Activated naive CD4-positive, alpha-beta T cell treated with anti-CD3 and anti-CD28 coated beads, Interleukin-2, amount 50 U/mL, for 24 hours (primary cell): ENCODE results near the gene PI4KB.
A peak's percentile ranks its signal among the peaks of the same experiment; 100 is the strongest.

Source experiments
- H3K27ac Mint-ChIP-seq: one replicate; pipeline ENCODE4 v1.8.0; 2021; ENCODE audit warnings: mild to moderate bottlenecking, mixed read lengths
- H3K27me3 Mint-ChIP-seq: one replicate; pipeline ENCODE4 v1.8.0; 2021; ENCODE audit warnings: mixed read lengths
- H3K36me3 Mint-ChIP-seq: one replicate; pipeline ENCODE4 v1.8.0; 2021; ENCODE audit warnings: mixed read lengths
- H3K4me1 Mint-ChIP-seq: one replicate; pipeline ENCODE4 v1.8.0; 2021; ENCODE audit warnings: mixed read lengths
- H3K4me3 Mint-ChIP-seq: one replicate; pipeline ENCODE4 v1.8.0; 2021; ENCODE audit warnings: mild to moderate bottlenecking, mixed read lengths
- H3K9me3 Mint-ChIP-seq: one replicate; pipeline ENCODE4 v1.8.0; 2021; ENCODE audit warnings: mixed read lengths

PI4KB gene

DNA sequence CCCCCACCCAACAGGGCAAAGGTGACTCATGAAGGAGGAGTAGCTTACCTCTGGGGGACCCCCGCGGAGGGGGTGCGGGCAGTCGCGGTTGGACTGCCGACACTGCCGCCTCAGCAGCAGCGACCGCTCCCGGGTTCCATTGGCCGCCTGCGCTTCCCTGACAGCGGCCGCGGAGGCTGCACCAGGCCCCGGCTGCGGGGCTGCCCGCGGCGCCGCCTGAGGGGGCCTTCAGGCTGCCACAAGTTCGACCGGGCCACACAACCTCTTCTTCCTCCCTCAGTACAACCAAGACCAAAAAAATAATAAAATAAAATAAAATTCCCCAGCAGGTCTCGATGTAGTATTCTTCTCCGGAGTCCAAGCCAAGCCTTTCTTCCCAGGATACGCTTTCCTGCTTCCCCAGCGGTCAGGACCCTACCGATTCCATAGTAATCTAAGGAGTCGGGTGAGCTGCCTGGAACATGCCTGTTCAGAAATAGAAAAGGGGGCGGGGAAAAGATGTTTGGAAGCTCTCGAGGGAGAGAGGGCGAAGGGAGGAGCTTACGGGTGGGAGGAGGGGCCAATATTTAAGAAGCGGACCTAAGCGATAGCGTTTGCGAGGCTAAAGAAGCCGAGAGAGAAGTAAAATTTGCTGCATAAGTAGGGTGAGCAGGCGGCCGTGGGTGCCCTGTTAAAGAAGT lies at the start of gene PI4KB:
Gene PI4KB (minus strand): TSS at position 194 of the 680 bp plus-strand sequence. CDS start 10,935 bp downstream, outside the sequence.
- H3K27ac Mint-ChIP-seq = peak within 1 kb of the TSS; percentile 96
- H3K27me3 Mint-ChIP-seq = no peaks in the 10 kb centered on the region
- no peaks in the 10 kb centered on the region for H3K9me3 Mint-ChIP-seq
- peak within 1 kb of the TSS; percentile 96 for H3K4me3 Mint-ChIP-seq
- H3K4me1 Mint-ChIP-seq = peaks cover 35% of the 10 kb centered on the region
- H3K36me3 Mint-ChIP-seq = no peaks in the 10 kb centered on the region

GRCh38 chr1:151373196-151373595 lies 46.0 kb upstream of the PI4KB start:
- no peaks in the 10 kb centered on the region for H3K36me3 Mint-ChIP-seq
- no peak overlapping the region for H3K4me3 Mint-ChIP-seq
- no peaks in the 10 kb centered on the region for H3K4me1 Mint-ChIP-seq
- no peaks in the 10 kb centered on the region for H3K9me3 Mint-ChIP-seq
- no peaks in the 10 kb centered on the region for H3K27me3 Mint-ChIP-seq
- no peak overlapping the region for H3K27ac Mint-ChIP-seq

DNA sequence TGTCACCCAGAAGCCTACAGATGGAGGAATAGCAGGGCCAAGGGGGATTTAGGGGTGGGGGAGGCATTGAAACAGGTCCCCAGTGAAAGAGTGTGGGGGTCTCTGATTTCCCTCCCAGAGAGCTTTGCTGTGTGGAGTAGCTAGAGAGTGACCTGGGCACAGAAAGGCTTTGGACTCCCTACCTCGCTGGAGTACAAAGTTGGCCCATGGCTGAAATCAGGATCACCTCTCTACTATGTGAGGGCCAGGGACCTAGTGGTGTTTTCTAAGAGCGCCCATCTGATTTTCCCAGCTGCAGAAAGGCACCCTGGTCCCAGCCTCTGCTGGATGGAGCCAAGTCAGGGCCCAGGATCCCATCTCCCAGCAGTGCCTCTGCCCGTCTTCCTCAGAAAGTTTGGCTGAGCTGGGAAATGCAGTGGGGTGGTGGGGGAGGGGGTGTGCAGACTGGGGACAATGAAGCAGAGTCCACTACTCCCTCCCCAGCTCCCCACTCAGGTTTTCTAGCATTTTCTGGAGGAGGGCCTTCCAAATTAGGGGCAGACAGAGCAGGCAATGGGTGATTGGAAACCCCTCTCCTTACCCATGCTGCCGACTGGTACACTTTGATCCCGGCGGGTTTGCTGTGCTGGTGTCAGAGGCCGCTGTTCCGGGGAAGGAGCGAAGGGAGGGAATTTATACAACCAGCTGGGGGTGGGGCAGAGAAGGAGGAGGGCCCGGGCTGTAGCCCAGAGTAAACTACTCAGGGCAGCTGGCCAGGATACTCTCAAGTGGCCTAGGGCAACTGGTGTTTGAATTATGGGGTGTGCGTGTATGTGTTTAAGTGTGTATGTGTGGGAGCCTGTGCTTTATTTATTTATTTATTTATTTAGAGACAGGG lies 45.1 kb upstream of the PI4KB start, which contains the start of gene SELENBP1:
Gene SELENBP1 (minus strand): TSS at position 648 of the 877 bp plus-strand sequence. CDS start 64 bp downstream, at position 584.
- H3K27ac Mint-ChIP-seq = no peak within 1 kb of the TSS
- no peaks in the 10 kb centered on the region for H3K27me3 Mint-ChIP-seq
- H3K4me1 Mint-ChIP-seq = no peaks in the 10 kb centered on the region
- no peaks in the 10 kb centered on the region for H3K9me3 Mint-ChIP-seq
- no peak within 1 kb of the TSS for H3K4me3 Mint-ChIP-seq
- H3K36me3 Mint-ChIP-seq = no peaks in the 10 kb centered on the region

DNA sequence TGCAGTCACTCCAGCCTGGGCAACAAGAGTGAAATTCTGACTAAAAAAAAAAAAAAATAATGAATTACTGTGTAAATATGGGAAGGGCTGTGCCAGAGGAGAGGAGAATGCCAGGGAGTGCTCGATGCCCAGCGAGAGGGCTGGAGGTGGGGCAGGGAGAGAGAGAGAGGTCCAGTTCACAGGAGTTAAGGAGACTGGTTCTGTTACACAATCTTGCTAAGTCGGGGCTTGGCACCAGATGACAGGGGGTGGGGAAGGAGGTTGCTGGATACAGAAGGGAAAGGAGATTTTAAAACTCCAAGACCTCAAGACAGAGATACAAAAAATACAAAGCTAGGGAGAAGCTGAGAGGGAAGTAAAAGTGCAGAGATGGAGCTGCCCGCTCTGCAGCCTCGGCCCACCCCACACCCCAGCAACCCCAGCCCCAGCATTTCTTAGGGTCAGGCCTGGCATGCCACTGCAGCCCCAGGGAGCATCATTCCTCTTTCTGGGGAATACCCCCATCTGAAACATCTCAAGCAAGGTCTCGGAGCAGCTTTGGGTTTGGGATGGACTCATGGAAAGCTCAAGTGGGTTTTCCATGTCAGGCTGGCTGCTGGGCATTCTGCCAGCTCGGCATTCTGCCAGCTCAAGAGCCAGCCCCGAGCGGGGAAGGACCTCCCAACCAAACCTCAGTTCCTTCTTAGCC lies 44.3 kb upstream of the PI4KB start:
- no peak overlapping the region for H3K4me3 Mint-ChIP-seq
- H3K27me3 Mint-ChIP-seq = no peaks in the 10 kb centered on the region
- H3K4me1 Mint-ChIP-seq = no peaks in the 10 kb centered on the region
- H3K27ac Mint-ChIP-seq = no peak overlapping the region
- H3K9me3 Mint-ChIP-seq = no peaks in the 10 kb centered on the region
- no peaks in the 10 kb centered on the region for H3K36me3 Mint-ChIP-seq

DNA sequence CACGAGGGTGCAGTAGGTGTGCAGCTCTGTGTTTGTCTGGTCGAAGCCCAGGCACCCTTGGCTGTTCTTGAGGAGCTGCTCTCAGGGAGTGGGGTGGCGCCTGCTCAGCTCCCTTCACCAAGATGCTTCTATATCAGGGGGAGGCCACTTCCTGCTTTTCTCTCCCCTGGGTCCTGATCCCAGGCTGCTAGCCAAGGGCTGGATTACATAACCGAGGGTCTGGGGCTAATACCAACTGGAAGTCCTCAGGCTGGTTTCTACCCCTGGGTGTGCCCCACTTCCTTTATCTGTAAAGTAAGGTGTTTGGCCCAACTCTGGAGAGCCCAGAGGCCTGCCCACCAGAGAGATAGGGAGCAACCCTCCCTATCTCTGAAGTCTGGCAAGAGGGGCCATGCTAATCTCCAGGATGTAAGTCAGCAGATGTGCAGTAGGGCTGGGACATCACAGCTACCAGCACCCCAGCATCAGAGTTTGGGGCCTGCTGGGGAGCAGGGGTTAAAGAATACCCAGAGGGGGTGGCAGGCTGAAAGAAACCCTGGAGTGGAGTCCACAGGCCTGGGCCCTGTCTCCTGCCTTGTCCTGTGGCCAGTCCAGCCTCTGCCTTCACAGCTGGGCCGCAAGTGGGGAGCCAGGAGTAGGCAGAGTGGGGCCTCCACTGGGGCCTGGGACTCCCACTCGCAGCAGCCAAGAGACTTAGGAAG lies 43.1 kb upstream of the PI4KB start:
- Mint-ChIP-seq H3K4me1 (no peaks in the 10 kb centered on the region), H3K9me3 (no peaks in the 10 kb centered on the region), H3K27ac (no peak overlapping the region), H3K27me3 (no peaks in the 10 kb centered on the region), H3K36me3 (no peaks in the 10 kb centered on the region), H3K4me3 (no peak overlapping the region)

- Mint-ChIP-seq H3K4me3 (no peak overlapping the region), H3K27ac (no peak overlapping the region), H3K36me3 (no peaks in the 10 kb centered on the region), H3K4me1 (no peaks in the 10 kb centered on the region), H3K9me3 (no peaks in the 10 kb centered on the region), H3K27me3 (no peaks in the 10 kb centered on the region)
Observed at GRCh38 chr1:151369621-151370048, 42.4 kb upstream of the PI4KB start.

DNA sequence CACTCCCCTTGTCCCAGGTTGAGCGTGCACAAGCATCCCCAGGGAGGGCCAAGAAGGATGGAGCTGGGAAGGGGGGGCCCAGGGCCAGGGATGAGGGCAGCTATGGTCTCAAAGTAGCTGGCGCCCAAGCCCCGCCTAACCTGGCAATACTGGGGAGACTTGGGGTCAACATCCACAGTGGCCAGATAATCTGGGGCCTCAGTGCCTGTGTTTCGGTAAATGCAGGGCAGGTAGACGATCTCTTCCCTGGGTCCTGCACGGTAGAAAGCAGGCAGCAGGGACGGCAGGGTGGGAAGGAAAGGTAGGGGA lies 42.0 kb upstream of the PI4KB start:
- no peaks in the 10 kb centered on the region for H3K9me3 Mint-ChIP-seq
- H3K36me3 Mint-ChIP-seq = no peaks in the 10 kb centered on the region
- H3K4me3 Mint-ChIP-seq = no peak overlapping the region
- H3K4me1 Mint-ChIP-seq = no peaks in the 10 kb centered on the region
- H3K27me3 Mint-ChIP-seq = no peaks in the 10 kb centered on the region
- no peak overlapping the region for H3K27ac Mint-ChIP-seq

GRCh38 chr1:151368393-151369301 lies 41.4 kb upstream of the PI4KB start:
- no peak overlapping the region for H3K4me3 Mint-ChIP-seq
- H3K9me3 Mint-ChIP-seq = no peaks in the 10 kb centered on the region
- no peaks in the 10 kb centered on the region for H3K36me3 Mint-ChIP-seq
- no peak overlapping the region for H3K27ac Mint-ChIP-seq
- no peaks in the 10 kb centered on the region for H3K4me1 Mint-ChIP-seq
- no peaks in the 10 kb centered on the region for H3K27me3 Mint-ChIP-seq

DNA sequence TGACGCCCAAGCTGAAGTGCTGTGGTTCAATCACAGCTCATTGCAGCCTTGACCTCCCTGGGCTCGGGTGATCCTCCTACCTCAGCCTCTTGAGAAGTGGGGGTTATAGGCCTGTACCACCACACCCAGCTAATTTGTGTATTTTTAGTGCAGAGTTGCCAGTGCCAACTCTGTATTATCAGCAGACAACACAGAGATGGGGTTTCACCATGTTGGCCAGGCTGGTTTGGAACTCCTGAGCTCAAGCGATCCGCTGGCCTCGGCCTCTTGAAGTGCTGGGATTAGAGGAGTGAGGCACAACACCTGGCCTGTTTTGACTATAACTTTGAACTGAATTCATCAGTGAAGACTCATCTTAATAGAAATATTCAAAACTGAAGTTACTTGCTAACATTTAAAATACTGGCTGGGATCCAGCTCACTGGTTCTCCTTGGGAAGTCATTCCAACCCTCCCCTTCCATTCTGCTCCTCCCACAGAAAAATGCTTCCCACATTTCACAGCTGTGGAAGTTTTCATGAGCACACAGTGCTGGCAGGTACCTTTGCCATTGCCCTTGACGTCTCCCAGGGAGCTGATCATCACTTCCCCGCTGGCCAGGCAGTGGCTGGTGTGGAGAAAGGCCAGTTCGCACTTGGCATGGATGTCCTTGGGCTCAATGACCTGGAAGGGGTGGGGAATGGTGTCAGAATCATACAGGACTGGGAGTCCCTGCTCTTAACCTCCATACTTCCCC lies 40.6 kb upstream of the PI4KB start:
- Mint-ChIP-seq H3K9me3 (no peaks in the 10 kb centered on the region), H3K4me1 (no peaks in the 10 kb centered on the region), H3K36me3 (no peaks in the 10 kb centered on the region), H3K27me3 (no peaks in the 10 kb centered on the region), H3K4me3 (no peak overlapping the region), H3K27ac (no peak overlapping the region)

DNA sequence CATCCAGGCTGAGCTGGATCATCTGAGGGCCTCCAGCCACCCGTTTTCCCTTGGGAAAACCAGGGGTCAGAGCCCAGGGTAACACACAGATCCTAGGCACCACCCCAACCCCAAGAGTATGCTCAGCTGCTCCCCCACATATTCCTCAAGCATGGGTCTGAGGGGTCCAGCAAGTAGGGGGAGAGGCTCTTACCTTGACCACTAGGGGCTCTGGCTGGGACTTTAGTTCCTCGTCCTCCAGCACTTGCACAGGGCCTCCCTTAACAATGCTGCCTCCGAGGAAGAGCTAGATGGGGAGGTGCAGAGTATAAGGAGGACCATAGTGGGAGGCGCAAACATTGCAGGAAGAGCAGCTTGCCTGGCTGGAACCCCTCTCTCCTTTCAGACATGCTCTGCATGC lies 37.8 kb upstream of the PI4KB start:
- no peak overlapping the region for H3K27ac Mint-ChIP-seq

DNA sequence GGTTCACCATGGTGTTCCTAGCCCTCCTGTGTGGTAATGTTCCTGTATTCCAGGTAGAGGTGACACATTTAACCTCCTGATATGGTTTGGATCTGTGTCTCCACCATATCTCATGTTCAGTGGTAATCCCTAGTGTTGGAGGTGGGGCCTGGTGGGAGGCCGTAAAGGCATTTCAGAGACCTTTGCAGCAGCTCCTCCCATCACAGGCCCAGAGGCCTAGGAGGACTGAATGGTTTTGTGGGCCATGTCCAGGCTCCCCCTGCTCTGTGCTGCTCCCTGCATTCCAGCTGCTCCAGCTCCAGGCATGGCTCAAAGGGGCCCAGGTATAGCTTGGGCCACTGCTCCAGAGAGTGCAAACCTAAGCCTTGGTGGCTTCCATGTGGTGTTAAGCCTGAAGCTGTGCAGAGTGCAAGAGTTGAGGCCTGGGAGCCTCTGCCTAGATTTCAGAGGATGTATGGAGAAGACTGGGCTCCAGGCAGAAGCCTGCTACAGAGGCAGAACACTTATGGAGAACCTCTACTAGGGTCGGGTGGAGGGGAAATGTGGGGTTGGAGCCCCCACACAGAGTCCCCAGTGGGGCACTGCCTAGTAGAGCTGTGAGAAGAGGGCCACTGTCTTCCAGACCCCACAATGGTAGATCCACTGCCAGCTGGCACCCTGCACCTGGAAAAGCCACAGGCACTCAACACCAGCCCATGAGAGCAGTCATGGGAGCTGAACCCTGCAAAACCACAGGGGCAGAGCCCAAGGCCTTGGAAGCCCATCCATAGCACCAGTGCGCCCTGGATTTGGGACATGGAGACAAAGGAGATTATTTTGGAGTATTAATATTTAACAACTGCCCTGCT lies 35.3 kb upstream of the PI4KB start:
- no peaks in the 10 kb centered on the region for H3K9me3 Mint-ChIP-seq
- H3K4me1 Mint-ChIP-seq = no peaks in the 10 kb centered on the region
- H3K27me3 Mint-ChIP-seq = no peaks in the 10 kb centered on the region
- peaks cover 2% of the 10 kb centered on the region for H3K36me3 Mint-ChIP-seq
- no peak overlapping the region for H3K4me3 Mint-ChIP-seq
- H3K27ac Mint-ChIP-seq = no peak overlapping the region

More for the DNA sequence above, 37.8 kb upstream of the PI4KB start:
- Mint-ChIP-seq H3K9me3 (no peaks in the 10 kb centered on the region), H3K27me3 (no peaks in the 10 kb centered on the region), H3K36me3 (peaks cover 2% of the 10 kb centered on the region), H3K4me1 (no peaks in the 10 kb centered on the region), H3K4me3 (no peak overlapping the region)

- no peaks in the 10 kb centered on the region for H3K27me3 Mint-ChIP-seq
- H3K4me3 Mint-ChIP-seq = no peak overlapping the region
- H3K9me3 Mint-ChIP-seq = no peaks in the 10 kb centered on the region
- no peak overlapping the region for H3K27ac Mint-ChIP-seq
- H3K4me1 Mint-ChIP-seq = no peaks in the 10 kb centered on the region
- H3K36me3 Mint-ChIP-seq = peaks cover 2% of the 10 kb centered on the region
Observed at GRCh38 chr1:151361883-151362282, 34.7 kb upstream of the PI4KB start.

DNA sequence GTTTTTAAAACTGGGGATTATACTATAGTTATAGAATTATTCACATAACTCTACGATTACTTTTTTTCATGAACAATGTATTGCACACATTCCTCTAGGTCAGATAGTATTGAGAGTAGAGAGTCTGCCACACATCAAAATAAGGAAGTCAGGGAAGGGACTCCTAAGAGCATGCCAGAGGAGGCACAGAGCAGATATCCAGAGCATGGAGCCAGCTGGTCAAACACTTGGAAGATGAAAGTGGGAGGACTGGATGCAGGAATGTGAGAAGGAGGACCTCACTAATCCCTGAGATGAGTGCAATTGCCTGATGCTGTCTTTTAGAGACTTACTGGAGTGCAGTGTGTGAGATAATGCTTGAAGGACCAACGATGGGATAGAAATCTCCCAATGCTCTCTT lies 29.5 kb upstream of the PI4KB start:
- no peak overlapping the region for H3K27ac Mint-ChIP-seq
- H3K9me3 Mint-ChIP-seq = no peaks in the 10 kb centered on the region

More for the DNA sequence above, 29.5 kb upstream of the PI4KB start:
- Mint-ChIP-seq H3K27me3 (no peaks in the 10 kb centered on the region), H3K4me3 (no peak overlapping the region), H3K36me3 (peaks cover under 1% of the 10 kb centered on the region), H3K4me1 (no peaks in the 10 kb centered on the region)
